NAMALWA (cell line): ENCODE data around the gene RASGRP3.
"Not testable (repeated sequence)": the region's sequence is repeated elsewhere in the genome, so short reads cannot be mapped to it uniquely, and the experiment has no call there.

Experiments used
- DNase-seq: peaks from one replicate; pipeline ENCODE4 v3.0.0-alpha.2; 2015; ENCODE audit warnings: low spot score

Gene RASGRP3, protein sequence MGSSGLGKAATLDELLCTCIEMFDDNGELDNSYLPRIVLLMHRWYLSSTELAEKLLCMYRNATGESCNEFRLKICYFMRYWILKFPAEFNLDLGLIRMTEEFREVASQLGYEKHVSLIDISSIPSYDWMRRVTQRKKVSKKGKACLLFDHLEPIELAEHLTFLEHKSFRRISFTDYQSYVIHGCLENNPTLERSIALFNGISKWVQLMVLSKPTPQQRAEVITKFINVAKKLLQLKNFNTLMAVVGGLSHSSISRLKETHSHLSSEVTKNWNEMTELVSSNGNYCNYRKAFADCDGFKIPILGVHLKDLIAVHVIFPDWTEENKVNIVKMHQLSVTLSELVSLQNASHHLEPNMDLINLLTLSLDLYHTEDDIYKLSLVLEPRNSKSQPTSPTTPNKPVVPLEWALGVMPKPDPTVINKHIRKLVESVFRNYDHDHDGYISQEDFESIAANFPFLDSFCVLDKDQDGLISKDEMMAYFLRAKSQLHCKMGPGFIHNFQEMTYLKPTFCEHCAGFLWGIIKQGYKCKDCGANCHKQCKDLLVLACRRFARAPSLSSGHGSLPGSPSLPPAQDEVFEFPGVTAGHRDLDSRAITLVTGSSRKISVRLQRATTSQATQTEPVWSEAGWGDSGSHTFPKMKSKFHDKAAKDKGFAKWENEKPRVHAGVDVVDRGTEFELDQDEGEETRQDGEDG

DNA sequence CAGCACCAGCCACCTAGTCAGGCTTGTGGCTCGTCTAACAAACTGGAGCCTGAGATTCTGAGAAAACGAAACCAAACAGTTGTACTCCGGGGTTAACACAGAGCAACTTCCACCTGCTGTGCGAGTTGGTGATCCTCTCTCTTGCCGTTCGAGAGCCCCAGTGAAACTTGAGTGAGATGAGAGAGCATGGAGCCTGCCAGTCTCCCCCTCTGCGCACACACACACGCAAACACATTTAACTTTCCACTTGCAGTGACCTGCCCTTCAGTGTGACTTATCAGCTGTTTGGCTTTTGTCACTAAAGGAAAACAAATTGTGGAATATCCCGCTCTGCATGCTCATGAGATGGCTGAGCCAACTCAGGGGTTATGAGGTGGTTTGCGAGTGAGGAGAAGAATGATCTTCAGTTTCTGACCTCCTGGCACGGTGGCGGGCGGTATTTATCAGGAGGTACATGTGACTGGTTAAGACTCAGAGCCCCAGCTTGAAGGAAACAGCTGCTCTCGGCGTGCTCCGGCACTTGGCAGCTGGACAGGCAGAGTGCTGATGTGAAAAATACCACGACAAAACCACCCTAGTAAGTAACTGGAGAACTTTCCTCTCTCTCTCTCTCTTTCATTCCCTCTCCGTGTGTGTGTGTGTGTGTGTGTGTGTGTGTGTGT lies at the start of gene RASGRP3:
TSS of gene RASGRP3 (plus strand) at position 519 of the 662 bp plus-strand sequence. CDS start 38,488 bp downstream, outside the sequence.
- peak; percentile 94 for DNase-seq

DNA sequence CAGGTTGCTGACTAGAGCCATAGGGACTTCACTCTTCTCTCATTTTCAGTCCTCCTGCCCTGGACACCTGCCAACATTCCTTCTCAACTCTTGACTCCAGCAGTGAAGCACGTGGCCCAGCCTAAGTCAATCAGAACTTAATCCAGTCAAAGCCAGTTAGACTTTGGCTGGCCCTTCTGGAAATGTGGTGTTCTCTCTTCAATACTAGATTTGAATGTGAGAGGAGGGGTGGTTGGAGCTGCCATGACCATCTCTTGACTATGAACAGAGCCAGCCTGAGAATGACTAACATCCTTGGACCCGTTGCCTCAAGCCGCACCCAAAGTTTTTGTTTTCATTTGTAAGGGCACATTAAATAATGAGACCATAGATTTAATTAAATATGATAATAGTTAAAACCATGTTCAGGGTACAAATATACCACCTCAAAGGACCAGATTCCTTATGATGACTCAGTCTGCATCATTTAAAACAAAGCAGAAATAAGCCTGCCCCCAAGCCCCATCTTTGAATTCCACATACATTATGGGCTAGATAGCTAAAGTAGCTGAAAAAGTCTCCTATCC lies 49.7 kb upstream of the RASGRP3 start:
- DNase-seq, result no peak

- DNase-seq, result no peak
Measured at GRCh38 chr2:33430077-33430476, 46.4 kb upstream of the RASGRP3 start.

GRCh38 chr2:33430856-33431255 lies 45.6 kb upstream of the RASGRP3 start:
- no peak for DNase-seq

- no peak for DNase-seq
Measured at GRCh38 chr2:33432871-33433270, 43.6 kb upstream of the RASGRP3 start.

GRCh38 chr2:33433279-33434235 lies 42.9 kb upstream of the RASGRP3 start:
- no peak for DNase-seq

- no peak for DNase-seq
Measured at GRCh38 chr2:33435518-33435917, 40.9 kb upstream of the RASGRP3 start.

GRCh38 chr2:33436083-33436482 lies 40.4 kb upstream of the RASGRP3 start:
- no peak for DNase-seq

DNA sequence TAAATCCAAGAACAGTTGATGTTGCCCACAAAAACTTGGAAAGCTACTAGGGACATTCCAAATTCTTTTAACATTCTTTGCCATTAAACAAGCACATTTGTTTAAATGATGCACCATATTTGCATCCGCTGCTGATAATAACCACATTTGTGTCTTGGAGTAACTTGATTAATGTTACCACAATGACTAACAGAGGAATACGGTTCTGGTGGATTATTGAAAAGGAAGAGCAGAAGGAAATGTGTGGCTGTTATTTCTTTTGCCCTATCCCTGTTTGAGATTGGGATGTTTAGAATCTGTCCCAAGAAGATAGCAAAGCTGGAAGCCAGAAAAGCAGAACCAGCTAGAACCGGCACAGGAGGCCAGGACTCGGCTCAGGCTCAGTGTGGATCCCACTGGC lies 39.2 kb upstream of the RASGRP3 start:
- no peak for DNase-seq

GRCh38 chr2:33437815-33438214 lies 38.6 kb upstream of the RASGRP3 start:
- no peak for DNase-seq

DNA sequence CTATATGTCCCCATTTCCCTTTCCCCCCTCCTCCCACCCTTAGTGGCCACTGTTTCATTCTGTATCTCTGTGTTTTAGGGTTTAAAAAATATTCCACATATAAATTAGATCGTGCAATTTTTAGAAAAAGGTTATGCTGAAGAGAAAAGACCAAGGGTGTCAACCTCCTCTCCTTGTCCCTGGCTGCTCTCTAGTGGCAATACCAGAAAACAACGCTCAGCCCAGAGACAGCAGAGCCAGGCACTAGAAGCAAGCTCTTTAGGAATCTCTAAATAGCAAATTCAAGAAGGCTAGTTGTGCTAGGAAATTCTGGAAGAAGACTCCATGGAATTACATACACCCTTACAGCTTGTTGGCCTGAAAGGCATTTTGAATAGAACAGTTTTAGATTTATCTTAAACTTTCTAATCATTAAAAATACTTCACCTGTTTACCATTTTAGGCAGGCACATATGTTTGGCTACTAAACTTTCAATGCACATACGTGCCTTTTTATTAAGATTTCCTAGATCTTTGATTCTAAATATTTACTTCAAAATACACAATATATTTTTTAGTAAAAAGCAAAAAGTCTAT lies 35.1 kb upstream of the RASGRP3 start:
- peak; percentile 70 for DNase-seq

DNA sequence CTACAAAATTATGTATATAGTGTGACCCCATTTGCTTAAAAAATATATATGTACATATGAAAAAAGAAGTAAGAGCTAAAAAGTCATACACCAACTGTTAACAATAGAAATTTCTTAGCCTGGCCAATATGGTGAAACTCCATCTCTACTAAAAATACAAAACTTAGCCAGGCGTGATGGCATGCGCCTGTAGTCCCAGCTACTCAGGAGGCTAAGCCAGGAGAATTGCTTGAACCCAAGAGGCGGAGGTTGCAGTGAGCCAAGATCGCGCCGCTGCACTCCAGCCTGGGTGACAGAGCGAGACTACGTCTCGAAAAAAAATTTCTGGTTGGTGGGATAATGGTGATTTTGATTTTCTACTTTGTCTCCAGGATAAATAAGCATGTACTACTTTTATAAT lies 34.4 kb upstream of the RASGRP3 start:
- not testable (repeated sequence) for DNase-seq

- no peak for DNase-seq
Measured at GRCh38 chr2:33442528-33443079, 33.8 kb upstream of the RASGRP3 start.

GRCh38 chr2:33443274-33443829 lies 33.1 kb upstream of the RASGRP3 start:
- no peak for DNase-seq

DNA sequence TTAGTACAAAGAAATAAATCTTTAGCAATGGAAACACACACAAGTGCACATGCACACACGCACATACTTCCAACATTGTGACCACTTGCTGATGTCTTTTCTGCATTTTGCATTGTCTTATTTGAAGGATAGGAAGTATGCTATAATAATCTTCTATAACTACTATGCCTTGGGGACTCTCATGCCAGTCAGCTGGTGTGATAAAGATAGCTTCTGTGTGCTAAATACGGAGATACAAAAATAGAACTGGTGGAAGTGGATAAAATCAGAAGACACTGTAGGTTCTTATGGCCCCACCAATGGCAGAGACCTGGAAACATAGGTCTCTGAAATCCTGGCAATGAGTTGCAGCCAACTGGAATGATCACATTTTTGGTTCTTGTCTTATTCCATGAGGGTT lies 31.5 kb upstream of the RASGRP3 start:
- DNase-seq, result no peak

DNA sequence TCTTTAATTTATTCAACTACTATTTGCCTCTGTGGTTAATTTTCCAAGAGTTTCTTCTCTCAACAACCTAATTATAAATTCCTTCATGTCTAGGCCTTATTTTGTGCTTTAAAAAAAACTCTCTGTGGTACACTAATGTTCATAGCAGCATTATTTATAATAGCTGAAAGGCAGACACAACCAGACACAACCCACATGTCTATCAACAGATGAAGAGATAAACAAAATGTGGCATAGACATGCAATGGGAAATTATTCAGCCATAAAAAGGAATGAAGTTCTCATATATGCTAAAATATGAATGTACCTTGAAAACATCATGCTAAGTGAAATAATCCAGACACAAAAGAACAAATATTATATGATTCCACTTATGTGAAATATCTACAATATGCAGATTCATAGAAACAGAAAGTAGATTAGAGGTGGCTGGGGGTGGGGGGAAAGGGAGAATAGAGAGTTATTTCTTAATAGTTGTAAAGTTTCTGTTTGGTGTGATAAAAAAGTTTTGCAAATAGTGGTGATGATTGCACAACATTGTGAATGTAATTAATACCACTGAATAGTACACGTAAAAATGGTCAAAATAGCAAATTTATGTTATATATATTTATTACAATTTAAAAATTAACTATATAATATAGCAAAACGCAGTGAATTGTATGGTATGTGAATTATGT lies 28.1 kb upstream of the RASGRP3 start:
- no peak for DNase-seq

DNA sequence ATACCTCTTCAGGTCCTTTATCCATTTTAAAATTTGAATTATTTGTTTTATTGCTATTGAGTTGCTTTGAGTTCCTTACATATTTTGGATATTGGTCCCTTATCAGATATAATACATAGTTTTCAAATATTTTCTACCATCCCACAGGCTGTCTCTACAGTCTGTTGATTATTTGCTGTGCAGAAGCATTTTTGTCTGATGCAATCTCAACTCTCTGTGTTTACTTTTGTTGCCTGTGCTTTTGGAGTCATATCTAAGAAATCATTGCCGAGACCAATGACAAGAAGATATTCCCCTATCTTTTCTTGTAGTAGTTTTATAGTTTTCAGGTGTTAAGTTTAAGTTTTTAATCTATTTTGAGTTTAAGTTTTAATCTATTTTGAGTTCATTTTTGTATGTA lies 25.2 kb upstream of the RASGRP3 start:
- no peak for DNase-seq

- DNase-seq, result no peak
Measured at GRCh38 chr2:33451825-33452224, 24.6 kb upstream of the RASGRP3 start.

DNA sequence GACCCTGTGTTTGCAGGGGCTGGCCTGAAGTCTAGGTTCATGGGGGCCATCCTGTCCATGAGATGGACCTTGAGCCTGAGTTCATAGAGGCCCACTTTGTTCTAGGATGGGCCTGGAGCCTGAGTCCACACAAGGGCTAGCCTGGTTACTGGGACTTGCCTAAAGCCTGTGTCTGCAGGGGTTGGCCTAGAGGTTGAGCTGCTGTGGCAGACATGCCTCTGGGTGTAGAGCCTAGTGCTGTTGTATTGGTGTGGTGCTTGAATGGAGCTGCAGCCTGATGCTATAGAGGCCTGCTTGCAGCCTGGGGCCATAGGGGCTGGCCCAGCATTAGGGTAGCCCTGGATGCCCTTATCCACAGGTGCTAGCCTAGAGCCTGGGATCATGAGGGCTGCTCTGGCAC lies 23.9 kb upstream of the RASGRP3 start:
- DNase-seq, result no peak
